Mucosa of descending colon (tissue), 3 donors: ENCODE results near the gene SMIM21. TPM values are rescaled to one million over a fixed set of nuclear protein-coding genes. Genes with fewer than 3 reads are reported as not detected.

Experiments used
- ATAC-seq: fragments of 200-7000 bp; cut with Tn5 transposase; one replicate; pipeline ENCODE4 v1.9.1; 2020; ENCODE audit warnings: mild to moderate bottlenecking, moderate library complexity
- DNase-seq, 3 donors: peaks; one replicate each; pipeline ENCODE4 v3.0.0-alpha.2; 2020
- H3K36me3 ChIP-seq: fragments of 200-600 bp; one replicate; pipeline ENCODE4 v1.8.0; 2021; ENCODE audit warnings: low read depth, mild to moderate bottlenecking
- H3K4me1 ChIP-seq: fragments of 200-600 bp; one replicate; pipeline ENCODE4 v1.8.0; 2021; ENCODE audit warnings: low read depth, mild to moderate bottlenecking
- H3K4me3 ChIP-seq: fragments of 200-600 bp; one replicate; pipeline ENCODE4 v1.8.0; 2021; ENCODE audit warnings: mild to moderate bottlenecking
- H3K9me3 ChIP-seq: fragments of 200-600 bp; one replicate; pipeline ENCODE4 v1.8.0; 2021; ENCODE audit warnings: mild to moderate bottlenecking
- intact Hi-C, 2 donors: fragments of 100-400 bp; cut with DNase I in 1 of 2; cut with micrococcal nuclease in 1 of 2; formaldehyde crosslinking; loops; one replicate each; pipeline versions ENCODE4 v1.11.0 to v1.11.1; 2022; cut with DNase I, micrococcal nuclease
- long read RNA-seq, 2 donors: library from polyadenylated mRNA; unstranded; transcript quantifications; one replicate each; pipeline ENCODE4 v2.0.0, GENCODE V29; 2019 to 2021
- total RNA-seq, 3 donors: library from RNA; stranded (reverse); fragmentation: NEBNext Ultra II Directional in 2 of 3; extraction: Animal tissue kit (Norgen Biotek cat#: 25700) in 2 of 3; gene quantifications; one replicate each; pipeline versions ENCODE4 v1.2.1 to v1.2.4, GENCODE V29; 2021 to 2023
- TF ChIP-seq, protein P1 (sequence below): fragments of 200-600 bp; IDR thresholded peaks from one replicate; pipeline ENCODE4 v1.8.0; 2022; ENCODE audit warnings: antibody characterized with exemption, mild to moderate bottlenecking
- donor health status: DM: no; HTN: no; CAD: no; lungs with moderate emphysema.
- donor health status: DM: no; HTN: no; CAD: no.
- donor health status: DM: no; HTN: yes; CAD: no.

SMIM21 gene
- total RNA-seq, result not detected
- long read RNA-seq, donor 1, result 0 reads
- long read RNA-seq, donor 2, result 0 reads

DNA sequence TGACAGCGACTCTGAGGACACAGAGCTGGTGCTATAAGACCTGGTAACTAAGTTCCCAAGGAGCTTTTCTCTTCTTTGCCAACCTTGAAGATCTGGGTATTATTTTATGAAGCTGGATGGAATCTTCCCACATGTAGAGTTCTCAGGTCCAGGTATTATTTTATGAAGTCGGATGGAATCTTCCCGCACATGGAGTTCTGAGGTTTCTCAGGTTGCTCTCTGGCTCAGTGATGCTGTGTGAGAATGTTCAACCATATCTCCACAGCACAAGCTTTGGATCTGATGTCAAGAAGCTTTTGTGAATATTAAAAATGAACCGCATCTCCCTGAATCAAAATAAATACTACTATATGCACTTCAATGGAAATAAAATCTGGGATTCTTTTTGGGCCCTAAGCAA is at the start of gene SMIM21:
TSS of gene SMIM21 (minus strand) at position 101 of the 400 bp plus-strand sequence. CDS start 140 bp downstream, outside the sequence.
- H3K36me3 ChIP-seq, result no peaks in the 10 kb centered on the region
- TF ChIP-seq, protein P1, sequence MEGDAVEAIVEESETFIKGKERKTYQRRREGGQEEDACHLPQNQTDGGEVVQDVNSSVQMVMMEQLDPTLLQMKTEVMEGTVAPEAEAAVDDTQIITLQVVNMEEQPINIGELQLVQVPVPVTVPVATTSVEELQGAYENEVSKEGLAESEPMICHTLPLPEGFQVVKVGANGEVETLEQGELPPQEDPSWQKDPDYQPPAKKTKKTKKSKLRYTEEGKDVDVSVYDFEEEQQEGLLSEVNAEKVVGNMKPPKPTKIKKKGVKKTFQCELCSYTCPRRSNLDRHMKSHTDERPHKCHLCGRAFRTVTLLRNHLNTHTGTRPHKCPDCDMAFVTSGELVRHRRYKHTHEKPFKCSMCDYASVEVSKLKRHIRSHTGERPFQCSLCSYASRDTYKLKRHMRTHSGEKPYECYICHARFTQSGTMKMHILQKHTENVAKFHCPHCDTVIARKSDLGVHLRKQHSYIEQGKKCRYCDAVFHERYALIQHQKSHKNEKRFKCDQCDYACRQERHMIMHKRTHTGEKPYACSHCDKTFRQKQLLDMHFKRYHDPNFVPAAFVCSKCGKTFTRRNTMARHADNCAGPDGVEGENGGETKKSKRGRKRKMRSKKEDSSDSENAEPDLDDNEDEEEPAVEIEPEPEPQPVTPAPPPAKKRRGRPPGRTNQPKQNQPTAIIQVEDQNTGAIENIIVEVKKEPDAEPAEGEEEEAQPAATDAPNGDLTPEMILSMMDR, result no peak
- H3K9me3 ChIP-seq, result no peaks in the 10 kb centered on the region
- intact Hi-C loops, result no loop called here
- H3K4me1 ChIP-seq, result no peaks in the 10 kb centered on the region
- no peak within 1 kb of the TSS for H3K4me3 ChIP-seq
- ATAC-seq, result no peak
- DNase-seq, result no peak

DNA sequence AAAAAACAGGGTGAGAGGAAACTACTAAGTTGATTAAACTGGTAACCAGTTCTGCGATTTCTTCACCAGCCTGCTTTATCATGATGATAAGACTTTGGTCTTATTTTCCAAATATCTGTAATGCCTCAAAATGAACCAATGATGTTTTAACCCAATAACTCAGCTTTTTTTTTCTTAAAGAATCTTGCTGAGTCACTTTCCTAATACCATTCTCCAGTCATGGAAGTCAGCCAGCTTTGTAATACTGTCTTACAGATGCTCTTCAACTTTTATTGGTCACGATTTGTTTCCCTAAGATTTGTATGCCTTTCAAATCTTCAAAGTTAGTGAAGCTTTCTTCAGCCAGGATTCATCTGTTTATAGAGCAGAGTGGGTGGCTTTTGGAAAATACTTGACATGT is 47.7 kb upstream of the SMIM21 start:
- no peak for DNase-seq
- intact Hi-C loops, result loop anchor here in 1 of 2 donors (5.0 kb wide), 1 partner anchor 823 kb away; no protein-coding TSS in a partner anchor
- ATAC-seq, result no peak

DNA sequence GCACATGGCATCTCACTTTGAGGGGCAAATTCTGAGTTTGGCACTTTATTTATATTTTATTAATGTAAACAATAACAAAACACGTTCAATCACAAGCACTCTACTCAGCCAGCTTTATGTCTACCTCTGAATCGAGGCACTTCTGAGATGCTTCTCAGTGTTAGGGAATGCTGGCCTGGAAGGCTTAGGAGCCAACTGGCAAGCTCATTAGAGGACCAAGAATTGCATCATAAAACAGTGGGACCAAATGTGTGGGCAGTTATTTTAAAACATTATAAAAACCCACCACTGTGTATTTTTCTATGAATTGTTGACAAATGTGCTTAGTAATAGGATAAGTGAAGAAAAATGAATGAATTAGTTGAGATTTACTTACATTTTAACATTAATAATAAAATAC is 46.8 kb upstream of the SMIM21 start:
- H3K36me3 ChIP-seq, result no peaks in the 10 kb centered on the region
- intact Hi-C loops, result no loop called here
- DNase-seq (no peak), ATAC-seq (no peak)
- H3K4me1 ChIP-seq, result no peaks in the 10 kb centered on the region
- no peak overlapping the region for H3K4me3 ChIP-seq
- TF ChIP-seq, protein P1, result no peak
- H3K9me3 ChIP-seq, result no peaks in the 10 kb centered on the region

More for the DNA sequence above, 47.7 kb upstream of the SMIM21 start:
- Histone ChIP-seq H3K4me1 (no peaks in the 10 kb centered on the region), H3K36me3 (no peaks in the 10 kb centered on the region), H3K9me3 (no peaks in the 10 kb centered on the region), H3K4me3 (no peak overlapping the region)
- TF ChIP-seq, protein P1, result no peak

DNA sequence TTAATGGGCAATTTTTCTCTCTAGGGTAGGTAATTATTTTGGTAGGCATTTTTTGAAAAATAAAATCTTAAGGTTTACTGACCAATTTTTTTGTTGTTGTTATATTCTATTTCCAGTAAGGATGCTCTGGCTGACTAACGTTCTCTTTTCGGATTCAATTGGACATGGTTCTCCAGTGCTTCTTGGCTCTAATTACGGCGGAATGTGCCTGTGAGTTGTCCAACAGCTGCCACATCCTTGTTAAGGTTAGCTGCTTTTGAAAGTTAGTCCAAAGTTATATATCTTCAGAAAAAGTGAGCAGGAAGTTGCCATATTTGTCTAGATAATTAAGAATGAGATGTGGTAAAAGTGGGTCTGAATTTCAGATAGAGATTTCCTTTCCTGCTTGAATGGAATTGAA is 45.8 kb upstream of the SMIM21 start:
- intact Hi-C loops, result no loop called here
- ATAC-seq, result no peak
- TF ChIP-seq, protein P1, result no peak
- DNase-seq, result no peak
- no peak overlapping the region for H3K4me3 ChIP-seq
- H3K9me3 ChIP-seq, result no peaks in the 10 kb centered on the region
- H3K4me1 ChIP-seq, result no peaks in the 10 kb centered on the region
- H3K36me3 ChIP-seq, result no peaks in the 10 kb centered on the region

DNA sequence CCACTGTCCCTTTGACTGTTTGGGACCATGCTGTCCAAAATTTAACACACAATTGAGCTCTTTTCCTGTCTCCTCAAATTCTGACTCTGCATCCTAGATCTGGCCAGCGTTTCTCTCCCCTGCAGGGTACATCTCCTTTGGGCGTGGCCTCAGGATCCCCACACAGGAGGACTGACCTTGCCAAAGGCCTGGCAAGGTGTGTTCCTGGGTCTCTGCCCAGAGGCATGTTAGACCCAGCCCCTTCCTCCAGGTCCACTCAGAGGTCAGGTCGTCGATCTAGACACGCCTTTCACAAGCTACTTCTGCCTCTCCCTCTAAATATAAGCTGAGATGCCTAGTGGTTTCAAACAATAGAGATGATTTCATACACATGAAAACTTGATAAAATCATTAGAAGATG is 45.4 kb upstream of the SMIM21 start:
- DNase-seq (no peak), ATAC-seq (no peak)
- TF ChIP-seq, protein P1, result no peak

DNA sequence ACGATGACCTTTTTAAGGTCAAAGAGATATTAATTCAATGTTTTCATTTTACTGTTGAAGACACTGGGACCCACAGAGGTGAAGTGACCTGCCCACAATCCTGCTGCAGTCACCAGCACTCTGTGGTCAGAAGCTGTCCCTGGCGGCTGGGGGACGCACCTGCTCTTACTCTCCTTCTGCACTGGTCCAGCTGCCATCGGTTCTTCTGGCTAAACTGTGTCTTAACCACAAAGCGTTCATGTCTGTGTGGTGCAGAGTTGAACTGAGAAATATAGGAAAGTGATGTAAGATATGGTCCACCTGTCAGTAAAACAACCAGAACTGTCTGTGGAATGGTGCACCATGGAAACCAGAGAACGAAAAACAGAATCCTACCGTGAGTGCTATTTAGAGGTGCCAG is 44.9 kb upstream of the SMIM21 start:
- TF ChIP-seq, protein P1, result no peak
- intact Hi-C loops, result no loop called here
- ATAC-seq (no peak), DNase-seq (no peak)
- no peaks in the 10 kb centered on the region for H3K4me1 ChIP-seq
- H3K9me3 ChIP-seq, result no peaks in the 10 kb centered on the region
- no peak overlapping the region for H3K4me3 ChIP-seq
- H3K36me3 ChIP-seq, result no peaks in the 10 kb centered on the region

More for the DNA sequence above, 45.4 kb upstream of the SMIM21 start:
- no peaks in the 10 kb centered on the region for H3K4me1 ChIP-seq
- intact Hi-C loops, result no loop called here
- H3K9me3 ChIP-seq, result no peaks in the 10 kb centered on the region
- H3K4me3 ChIP-seq, result no peak overlapping the region
- no peaks in the 10 kb centered on the region for H3K36me3 ChIP-seq
